ENCODE results near the gene DYDC1. TPM values are rescaled to one million over a fixed set of nuclear protein-coding genes. Genes with fewer than 3 reads are reported as not detected.
A peak's percentile ranks its signal among the peaks of the same experiment; 100 is the strongest.

Gene DYDC1
- total and polyA plus RNA-seq, 4 donors: 0.23 TPM; not detected in 3

DNA sequence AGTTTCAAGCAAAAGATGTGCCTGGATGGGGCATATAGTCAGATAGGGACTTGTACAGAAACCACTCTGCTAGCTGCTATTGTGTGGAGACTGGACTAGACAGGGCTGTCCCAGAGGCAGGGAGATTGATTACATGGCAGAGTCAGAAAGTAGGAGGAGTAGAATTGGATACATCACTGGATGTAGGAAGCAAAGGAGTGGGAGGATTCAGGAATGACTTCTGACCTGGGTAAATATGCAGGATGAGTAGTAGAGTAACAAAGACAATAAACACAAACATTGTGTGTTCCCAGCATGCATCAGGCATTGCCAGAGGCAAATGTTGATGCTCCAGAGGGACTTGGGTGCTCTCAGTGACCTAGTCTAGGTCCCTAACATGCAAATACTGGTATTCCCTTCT is 36.2 kb downstream of the DYDC1 start:
- DNase-seq (ENCODE audit: low spot score): no peak
- peaks cover 0 to 2% (median 0%) of the 10 kb centered on the region in 4 donors for H3K9me3 ChIP-seq (ENCODE audit: control insufficient read depth in 4 of 4, low read length in 3 of 4)
- peak; percentile 97 for TF ChIP-seq FOXA2 (IDR thresholded peaks at IDR 0.05)
- TF ChIP-seq, protein P1, sequence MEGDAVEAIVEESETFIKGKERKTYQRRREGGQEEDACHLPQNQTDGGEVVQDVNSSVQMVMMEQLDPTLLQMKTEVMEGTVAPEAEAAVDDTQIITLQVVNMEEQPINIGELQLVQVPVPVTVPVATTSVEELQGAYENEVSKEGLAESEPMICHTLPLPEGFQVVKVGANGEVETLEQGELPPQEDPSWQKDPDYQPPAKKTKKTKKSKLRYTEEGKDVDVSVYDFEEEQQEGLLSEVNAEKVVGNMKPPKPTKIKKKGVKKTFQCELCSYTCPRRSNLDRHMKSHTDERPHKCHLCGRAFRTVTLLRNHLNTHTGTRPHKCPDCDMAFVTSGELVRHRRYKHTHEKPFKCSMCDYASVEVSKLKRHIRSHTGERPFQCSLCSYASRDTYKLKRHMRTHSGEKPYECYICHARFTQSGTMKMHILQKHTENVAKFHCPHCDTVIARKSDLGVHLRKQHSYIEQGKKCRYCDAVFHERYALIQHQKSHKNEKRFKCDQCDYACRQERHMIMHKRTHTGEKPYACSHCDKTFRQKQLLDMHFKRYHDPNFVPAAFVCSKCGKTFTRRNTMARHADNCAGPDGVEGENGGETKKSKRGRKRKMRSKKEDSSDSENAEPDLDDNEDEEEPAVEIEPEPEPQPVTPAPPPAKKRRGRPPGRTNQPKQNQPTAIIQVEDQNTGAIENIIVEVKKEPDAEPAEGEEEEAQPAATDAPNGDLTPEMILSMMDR (IDR thresholded peaks at IDR 0.05; ENCODE audit: low read depth, low read length, missing input control): no peak
- peak; percentile 87 for TF ChIP-seq TAF1 (conservative IDR thresholded peaks at IDR 0.05)
- TF ChIP-seq RAD21 (IDR thresholded peaks at IDR 0.05): peak; percentile 30 to 54
- peak in 1 of 2 donors; percentile 58 for TF ChIP-seq JUND (IDR thresholded peaks at IDR 0.05)
- TF ChIP-seq HNF4A (conservative IDR thresholded peaks at IDR 0.05): peak; percentile 58 to 78
- TF ChIP-seq NR2F2 (IDR thresholded peaks at IDR 0.05): no peak
- TF ChIP-seq YY1 (IDR thresholded peaks at IDR 0.05): peak; percentile 59
- TF ChIP-seq FOXA1 (IDR thresholded peaks at IDR 0.05): peak; percentile 94
- peak; percentile 54 for TF ChIP-seq HNF4G (IDR thresholded peaks at IDR 0.05)
- TF ChIP-seq, protein P2, sequence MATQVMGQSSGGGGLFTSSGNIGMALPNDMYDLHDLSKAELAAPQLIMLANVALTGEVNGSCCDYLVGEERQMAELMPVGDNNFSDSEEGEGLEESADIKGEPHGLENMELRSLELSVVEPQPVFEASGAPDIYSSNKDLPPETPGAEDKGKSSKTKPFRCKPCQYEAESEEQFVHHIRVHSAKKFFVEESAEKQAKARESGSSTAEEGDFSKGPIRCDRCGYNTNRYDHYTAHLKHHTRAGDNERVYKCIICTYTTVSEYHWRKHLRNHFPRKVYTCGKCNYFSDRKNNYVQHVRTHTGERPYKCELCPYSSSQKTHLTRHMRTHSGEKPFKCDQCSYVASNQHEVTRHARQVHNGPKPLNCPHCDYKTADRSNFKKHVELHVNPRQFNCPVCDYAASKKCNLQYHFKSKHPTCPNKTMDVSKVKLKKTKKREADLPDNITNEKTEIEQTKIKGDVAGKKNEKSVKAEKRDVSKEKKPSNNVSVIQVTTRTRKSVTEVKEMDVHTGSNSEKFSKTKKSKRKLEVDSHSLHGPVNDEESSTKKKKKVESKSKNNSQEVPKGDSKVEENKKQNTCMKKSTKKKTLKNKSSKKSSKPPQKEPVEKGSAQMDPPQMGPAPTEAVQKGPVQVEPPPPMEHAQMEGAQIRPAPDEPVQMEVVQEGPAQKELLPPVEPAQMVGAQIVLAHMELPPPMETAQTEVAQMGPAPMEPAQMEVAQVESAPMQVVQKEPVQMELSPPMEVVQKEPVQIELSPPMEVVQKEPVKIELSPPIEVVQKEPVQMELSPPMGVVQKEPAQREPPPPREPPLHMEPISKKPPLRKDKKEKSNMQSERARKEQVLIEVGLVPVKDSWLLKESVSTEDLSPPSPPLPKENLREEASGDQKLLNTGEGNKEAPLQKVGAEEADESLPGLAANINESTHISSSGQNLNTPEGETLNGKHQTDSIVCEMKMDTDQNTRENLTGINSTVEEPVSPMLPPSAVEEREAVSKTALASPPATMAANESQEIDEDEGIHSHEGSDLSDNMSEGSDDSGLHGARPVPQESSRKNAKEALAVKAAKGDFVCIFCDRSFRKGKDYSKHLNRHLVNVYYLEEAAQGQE (IDR thresholded peaks at IDR 0.05): peak; percentile 63
- TF ChIP-seq EGR1 (IDR thresholded peaks at IDR 0.05; ENCODE audit: low read depth in 2 of 2): peak; percentile 82 to 90
- peak; percentile 89 for TF ChIP-seq SP1 (IDR thresholded peaks at IDR 0.05)
- TF ChIP-seq, protein P3, sequence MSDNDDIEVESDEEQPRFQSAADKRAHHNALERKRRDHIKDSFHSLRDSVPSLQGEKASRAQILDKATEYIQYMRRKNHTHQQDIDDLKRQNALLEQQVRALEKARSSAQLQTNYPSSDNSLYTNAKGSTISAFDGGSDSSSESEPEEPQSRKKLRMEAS (IDR thresholded peaks at IDR 0.05): peak; percentile 66
- TF ChIP-seq, protein P4, sequence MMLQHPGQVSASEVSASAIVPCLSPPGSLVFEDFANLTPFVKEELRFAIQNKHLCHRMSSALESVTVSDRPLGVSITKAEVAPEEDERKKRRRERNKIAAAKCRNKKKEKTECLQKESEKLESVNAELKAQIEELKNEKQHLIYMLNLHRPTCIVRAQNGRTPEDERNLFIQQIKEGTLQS (IDR thresholded peaks at IDR 0.05): peak; percentile 17
- TF ChIP-seq GABPA (IDR thresholded peaks at IDR 0.05 in 1 of 2, conservative IDR thresholded peaks at IDR 0.05 in 1 of 2): no peak
- TF ChIP-seq, protein P5, sequence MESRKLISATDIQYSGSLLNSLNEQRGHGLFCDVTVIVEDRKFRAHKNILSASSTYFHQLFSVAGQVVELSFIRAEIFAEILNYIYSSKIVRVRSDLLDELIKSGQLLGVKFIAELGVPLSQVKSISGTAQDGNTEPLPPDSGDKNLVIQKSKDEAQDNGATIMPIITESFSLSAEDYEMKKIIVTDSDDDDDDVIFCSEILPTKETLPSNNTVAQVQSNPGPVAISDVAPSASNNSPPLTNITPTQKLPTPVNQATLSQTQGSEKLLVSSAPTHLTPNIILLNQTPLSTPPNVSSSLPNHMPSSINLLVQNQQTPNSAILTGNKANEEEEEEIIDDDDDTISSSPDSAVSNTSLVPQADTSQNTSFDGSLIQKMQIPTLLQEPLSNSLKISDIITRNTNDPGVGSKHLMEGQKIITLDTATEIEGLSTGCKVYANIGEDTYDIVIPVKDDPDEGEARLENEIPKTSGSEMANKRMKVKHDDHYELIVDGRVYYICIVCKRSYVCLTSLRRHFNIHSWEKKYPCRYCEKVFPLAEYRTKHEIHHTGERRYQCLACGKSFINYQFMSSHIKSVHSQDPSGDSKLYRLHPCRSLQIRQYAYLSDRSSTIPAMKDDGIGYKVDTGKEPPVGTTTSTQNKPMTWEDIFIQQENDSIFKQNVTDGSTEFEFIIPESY (IDR thresholded peaks at IDR 0.05): peak; percentile 49
- TF ChIP-seq RXRA (IDR thresholded peaks at IDR 0.05): peak; percentile 47 to 87
- H3K27me3 ChIP-seq (ENCODE audit: control insufficient read depth in 4 of 4, insufficient read depth in 4 of 4, low read length in 3 of 4): no peaks in the 10 kb centered on the region
- peaks cover 4 to 45% (median 34%) of the 10 kb centered on the region in 4 donors for H3K4me1 ChIP-seq (ENCODE audit: control insufficient read depth in 4 of 4, insufficient read depth in 4 of 4, low read length in 3 of 4)
- H3K9ac ChIP-seq (ENCODE audit: low read depth in 1 of 2, low read length in 2 of 2): peak overlapping the region; percentile 10 to 44
- H3K36me3 ChIP-seq (ENCODE audit: control insufficient read depth in 4 of 4, insufficient read depth in 3 of 4, low read depth in 1 of 4, low read length in 3 of 4): no peaks in the 10 kb centered on the region
- H3K4me3 ChIP-seq (ENCODE audit: low read depth in 1 of 3, low read length in 3 of 3): no peak overlapping the region
- peak overlapping the region; percentile 77 to 94 for H3K27ac ChIP-seq (ENCODE audit: low read depth in 1 of 2, low read length in 2 of 2)
